GM19351 (cell line): ENCODE results near the gene COL16A1.

Experiments
- ATAC-seq: cut with Tn5 transposase; IDR thresholded peaks from one replicate; pipeline ENCODE4 v1.9.1; 2021; ENCODE audit warnings: mild to moderate bottlenecking, moderate library complexity; ENCODE audit not compliant: unreplicated experiment

The COL16A1 gene

GRCh38 chr1:31703431-31704270 is at the start of gene COL16A1:
Gene COL16A1, minus strand, starts transcription at chr1:31704017. Its CDS starts 1,824 bp downstream, at chr1:31702193.
- no peak for ATAC-seq

GRCh38 chr1:31752952-31753475 is 49.2 kb upstream of the COL16A1 start:
- ATAC-seq = no peak

- ATAC-seq = no peak
Observed at GRCh38 chr1:31752258-31752657, 48.4 kb upstream of the COL16A1 start.

GRCh38 chr1:31751822-31752241 is 48.0 kb upstream of the COL16A1 start:
- no peak for ATAC-seq

GRCh38 chr1:31750858-31751510 is 47.2 kb upstream of the COL16A1 start:
- no peak for ATAC-seq

GRCh38 chr1:31749785-31750735 is 46.2 kb upstream of the COL16A1 start:
- no peak for ATAC-seq

GRCh38 chr1:31748365-31748764 is 44.5 kb upstream of the COL16A1 start:
- no peak for ATAC-seq

- ATAC-seq = no peak
Observed at GRCh38 chr1:31747304-31747703, 43.5 kb upstream of the COL16A1 start.

GRCh38 chr1:31746687-31747086 is 42.9 kb upstream of the COL16A1 start:
- ATAC-seq = no peak

- no peak for ATAC-seq
Observed at GRCh38 chr1:31745946-31746670, 42.3 kb upstream of the COL16A1 start.

- no peak for ATAC-seq
Observed at GRCh38 chr1:31745096-31745945, 41.5 kb upstream of the COL16A1 start.

- peak; percentile 83 for ATAC-seq
Observed at GRCh38 chr1:31744165-31744888, 40.5 kb upstream of the COL16A1 start.

GRCh38 chr1:31742462-31743212 is 38.8 kb upstream of the COL16A1 start:
- no peak for ATAC-seq

- ATAC-seq = no peak
Observed at GRCh38 chr1:31739346-31739745, 35.5 kb upstream of the COL16A1 start.

GRCh38 chr1:31736675-31737074 is 32.9 kb upstream of the COL16A1 start:
- no peak for ATAC-seq

GRCh38 chr1:31735571-31735970 is 31.8 kb upstream of the COL16A1 start:
- no peak for ATAC-seq

GRCh38 chr1:31734582-31735107 is 30.8 kb upstream of the COL16A1 start:
- ATAC-seq = no peak
